ENCODE results near the gene LONRF2.

GRCh38 chr2:100252811-100253698, 69.2 kb downstream of the LONRF2 start:
- no peak for TF ChIP-seq CTCF (IDR thresholded peaks at IDR 0.05)
- TF ChIP-seq POLR2A (IDR thresholded peaks at IDR 0.05): no peak
- TF ChIP-seq POLR2AphosphoS5 (IDR thresholded peaks at IDR 0.05): no peak

Measured in breast epithelium (tissue), 3 donors.